Subcutaneous adipose tissue (tissue), 4 donors: ENCODE data around the gene FADD. TPM values are rescaled to one million over a fixed set of nuclear protein-coding genes. Genes with fewer than 3 reads are reported as not detected.

Experiments used
- total RNA-seq, 4 donors: library from RNA; depleted of rRNA; stranded (reverse); fragments of >200 nt; gene quantifications; one replicate each; pipeline ENCODE4 v1.1.0, GENCODE V29; 2016
- TF ChIP-seq, protein P1 (sequence below): fragments of 450-650 bp; IDR thresholded peaks from one replicate; pipeline ENCODE4 v1.5.1; 2016; ENCODE audit warnings: low read depth, mild to moderate bottlenecking, control low read depth, antibody characterized with exemption, moderate library complexity

FADD gene, protein sequence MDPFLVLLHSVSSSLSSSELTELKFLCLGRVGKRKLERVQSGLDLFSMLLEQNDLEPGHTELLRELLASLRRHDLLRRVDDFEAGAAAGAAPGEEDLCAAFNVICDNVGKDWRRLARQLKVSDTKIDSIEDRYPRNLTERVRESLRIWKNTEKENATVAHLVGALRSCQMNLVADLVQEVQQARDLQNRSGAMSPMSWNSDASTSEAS
- total RNA-seq = 10 to 100 TPM; 16.7 to 21.1 (median 20.1) TPM

DNA sequence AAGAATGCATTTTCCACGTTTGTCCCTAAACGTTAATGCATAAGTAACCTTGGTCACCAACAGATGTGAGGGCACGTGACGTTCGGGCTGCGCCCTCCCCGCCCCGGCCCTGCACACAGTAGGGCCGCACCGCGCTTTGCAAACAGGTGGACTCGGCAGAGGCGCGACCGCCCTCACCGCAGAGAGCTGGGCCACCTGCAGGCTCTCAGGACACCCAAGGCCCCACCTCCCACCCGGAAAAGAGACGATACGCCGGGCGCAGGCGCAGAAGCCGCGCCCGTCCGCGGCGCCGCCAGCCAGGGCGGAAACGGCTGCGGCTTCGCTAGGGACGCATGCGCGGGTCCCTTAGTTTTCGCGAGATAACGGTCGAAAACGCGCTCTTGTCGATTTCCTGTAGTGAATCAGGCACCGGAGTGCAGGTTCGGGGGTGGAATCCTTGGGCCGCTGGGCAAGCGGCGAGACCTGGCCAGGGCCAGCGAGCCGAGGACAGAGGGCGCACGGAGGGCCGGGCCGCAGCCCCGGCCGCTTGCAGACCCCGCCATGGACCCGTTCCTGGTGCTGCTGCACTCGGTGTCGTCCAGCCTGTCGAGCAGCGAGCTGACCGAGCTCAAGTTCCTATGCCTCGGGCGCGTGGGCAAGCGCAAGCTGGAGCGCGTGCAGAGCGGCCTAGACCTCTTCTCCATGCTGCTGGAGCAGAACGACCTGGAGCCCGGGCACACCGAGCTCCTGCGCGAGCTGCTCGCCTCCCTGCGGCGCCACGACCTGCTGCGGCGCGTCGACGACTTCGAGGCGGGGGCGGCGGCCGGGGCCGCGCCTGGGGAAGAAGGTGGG is at the start of gene FADD:
Gene FADD, plus strand, starts transcription at position 377 of the 831 bp plus-strand sequence. Its CDS starts 164 bp downstream, at position 541.
- TF ChIP-seq, protein P1, sequence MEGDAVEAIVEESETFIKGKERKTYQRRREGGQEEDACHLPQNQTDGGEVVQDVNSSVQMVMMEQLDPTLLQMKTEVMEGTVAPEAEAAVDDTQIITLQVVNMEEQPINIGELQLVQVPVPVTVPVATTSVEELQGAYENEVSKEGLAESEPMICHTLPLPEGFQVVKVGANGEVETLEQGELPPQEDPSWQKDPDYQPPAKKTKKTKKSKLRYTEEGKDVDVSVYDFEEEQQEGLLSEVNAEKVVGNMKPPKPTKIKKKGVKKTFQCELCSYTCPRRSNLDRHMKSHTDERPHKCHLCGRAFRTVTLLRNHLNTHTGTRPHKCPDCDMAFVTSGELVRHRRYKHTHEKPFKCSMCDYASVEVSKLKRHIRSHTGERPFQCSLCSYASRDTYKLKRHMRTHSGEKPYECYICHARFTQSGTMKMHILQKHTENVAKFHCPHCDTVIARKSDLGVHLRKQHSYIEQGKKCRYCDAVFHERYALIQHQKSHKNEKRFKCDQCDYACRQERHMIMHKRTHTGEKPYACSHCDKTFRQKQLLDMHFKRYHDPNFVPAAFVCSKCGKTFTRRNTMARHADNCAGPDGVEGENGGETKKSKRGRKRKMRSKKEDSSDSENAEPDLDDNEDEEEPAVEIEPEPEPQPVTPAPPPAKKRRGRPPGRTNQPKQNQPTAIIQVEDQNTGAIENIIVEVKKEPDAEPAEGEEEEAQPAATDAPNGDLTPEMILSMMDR = no peak

DNA sequence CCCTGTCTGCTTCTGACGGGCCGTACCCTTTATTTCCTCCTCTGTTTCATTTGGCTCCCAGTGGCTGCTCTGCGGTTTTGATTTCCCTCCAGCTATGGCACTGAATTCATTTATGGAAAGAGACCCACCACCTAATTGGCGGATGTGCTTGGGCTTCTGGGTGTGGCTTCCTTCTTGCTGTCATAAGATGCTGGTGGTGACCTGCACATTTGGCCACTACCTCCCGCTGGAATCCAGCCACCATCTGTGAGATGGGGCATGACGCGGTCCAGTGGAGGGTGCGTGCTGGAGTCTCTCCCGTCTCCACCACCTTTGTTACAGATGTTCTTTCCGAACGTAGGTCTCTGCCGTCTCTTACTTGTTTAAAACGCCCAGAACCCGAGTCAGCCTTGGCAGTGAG is 47.7 kb upstream of the FADD start:
- TF ChIP-seq, protein P1 = no peak

DNA sequence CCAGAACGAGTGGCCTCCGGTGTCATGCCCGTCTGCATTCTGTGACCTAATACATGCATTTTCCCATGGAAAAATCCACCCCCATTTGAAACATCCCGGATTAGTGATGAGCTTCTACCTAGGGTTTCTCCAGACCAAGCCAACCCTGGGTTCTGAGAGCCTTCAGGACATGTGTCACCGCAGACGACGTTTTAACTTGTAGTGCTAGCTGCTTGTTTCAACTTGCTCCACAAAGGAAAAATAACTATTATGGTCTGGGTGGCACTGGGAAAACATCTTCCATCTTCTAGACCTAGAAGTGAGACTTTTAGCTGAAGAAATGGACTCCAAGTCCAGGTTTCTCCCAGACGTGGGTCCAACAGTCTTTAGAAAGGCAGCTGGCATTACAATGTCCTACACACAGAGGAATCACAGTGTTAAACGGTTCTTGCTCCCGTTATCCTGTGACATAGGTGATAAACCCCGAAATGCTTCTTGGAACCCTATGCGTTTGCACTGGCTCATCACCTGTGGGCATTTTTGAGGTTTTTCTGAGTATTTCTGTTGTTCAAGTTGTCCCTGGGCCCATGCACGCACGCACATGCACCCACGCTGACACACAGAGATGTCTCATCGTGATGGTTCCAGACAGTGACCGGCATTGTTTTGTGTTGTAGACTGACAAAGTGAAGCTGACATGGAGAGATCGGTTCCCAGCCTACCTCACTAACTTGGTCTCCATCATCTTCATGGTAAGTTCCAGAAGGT is 46.6 kb upstream of the FADD start:
- TF ChIP-seq, protein P1 = no peak

DNA sequence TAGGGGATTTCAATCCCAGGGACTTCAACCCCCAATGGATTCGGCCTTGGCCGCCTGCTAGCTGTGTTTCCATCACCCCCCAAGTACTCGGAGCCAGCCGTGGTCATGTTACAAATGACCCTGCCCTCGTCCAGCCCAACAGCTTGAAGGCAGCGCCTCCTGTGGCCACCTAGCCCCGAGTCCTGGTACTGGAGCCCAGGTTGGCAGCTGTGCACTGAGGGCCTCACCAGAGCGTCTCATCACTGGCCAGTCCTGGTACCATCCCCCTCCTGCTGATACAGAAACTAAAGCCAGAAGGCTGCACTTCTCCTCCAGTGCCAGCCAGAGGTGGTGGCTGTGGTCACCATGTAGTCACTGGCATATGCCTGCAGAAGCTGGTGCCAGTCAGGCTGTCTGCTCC is 44.9 kb upstream of the FADD start:
- TF ChIP-seq, protein P1 = no peak

DNA sequence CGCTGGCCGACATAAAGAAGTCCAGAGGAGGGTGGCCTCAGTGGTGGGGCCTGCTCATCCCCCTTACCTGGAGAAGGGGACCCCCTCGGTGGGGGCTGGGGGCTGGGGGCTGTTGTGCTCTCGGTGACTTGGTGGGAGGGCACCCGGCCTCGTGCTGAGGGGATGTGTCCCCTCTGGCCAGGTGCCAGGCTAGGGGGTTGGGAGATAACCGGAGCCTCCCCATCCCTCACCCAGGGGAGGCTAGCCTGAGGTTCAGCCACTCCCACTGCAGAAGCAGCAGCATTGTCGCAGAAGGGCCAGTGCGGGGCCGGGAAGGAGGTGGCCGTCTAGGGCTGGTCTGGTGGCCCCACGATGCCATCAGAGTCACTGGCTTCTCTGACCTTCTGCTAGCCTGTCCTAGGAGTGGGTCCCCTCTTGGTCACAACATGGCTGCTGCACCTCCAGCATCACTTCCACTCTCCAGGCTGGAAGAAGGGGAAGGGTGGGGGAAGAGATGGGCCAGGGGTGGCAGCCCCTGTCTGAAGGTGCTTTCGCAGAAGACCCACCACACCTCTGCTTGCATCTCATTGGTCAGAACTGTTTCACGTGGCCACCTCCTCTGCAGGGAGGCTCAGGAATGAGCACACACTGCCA is 44.2 kb upstream of the FADD start:
- TF ChIP-seq, protein P1 = no peak

DNA sequence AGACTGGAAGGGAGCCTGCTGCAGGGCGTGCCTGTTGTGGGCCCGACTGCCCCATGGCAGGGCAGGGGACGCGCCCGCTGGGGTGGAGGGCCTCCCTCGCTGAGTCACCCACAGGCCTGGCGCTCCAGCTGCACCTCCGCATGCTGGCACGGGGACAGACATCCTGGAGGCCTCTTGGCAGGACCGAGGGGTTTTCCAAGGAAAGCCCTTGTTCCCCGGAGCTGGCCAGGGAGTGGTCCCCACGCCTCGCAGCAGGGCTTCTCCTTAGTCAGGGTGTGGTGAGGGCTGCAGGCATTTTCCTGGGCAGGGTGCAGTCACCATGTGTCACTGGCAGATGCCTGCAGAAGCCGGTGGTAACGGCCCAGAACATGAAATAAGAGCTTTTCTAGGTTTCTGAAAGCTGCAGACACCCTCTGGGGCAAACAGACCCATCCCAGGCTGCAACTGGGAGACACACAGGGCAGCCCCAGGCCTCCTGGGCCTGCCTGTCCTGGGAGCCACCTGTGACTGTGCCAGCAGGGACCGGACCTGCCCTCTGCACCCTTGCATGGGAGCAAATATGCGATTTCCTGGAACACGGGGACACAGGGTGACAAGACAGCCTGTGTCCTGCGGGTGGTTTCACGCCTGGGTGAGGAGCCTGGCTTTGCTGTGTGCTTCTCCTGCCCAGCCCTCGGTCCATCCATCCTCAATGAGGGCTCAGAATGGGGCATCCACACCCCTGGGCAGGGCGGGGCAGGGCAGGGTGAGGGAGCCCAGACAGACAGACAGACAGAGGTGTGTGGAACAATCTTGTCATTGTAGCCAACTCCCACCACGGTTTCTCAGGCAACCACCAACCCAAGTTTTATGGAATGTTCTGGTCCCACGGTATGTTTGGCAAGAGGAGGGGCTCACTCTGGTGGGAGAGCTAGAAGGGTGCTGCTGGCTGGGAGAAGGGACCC is 43.2 kb upstream of the FADD start:
- TF ChIP-seq, protein P1 = no peak
